Measurements from ENCODE around the gene ARMC6.

DNA sequence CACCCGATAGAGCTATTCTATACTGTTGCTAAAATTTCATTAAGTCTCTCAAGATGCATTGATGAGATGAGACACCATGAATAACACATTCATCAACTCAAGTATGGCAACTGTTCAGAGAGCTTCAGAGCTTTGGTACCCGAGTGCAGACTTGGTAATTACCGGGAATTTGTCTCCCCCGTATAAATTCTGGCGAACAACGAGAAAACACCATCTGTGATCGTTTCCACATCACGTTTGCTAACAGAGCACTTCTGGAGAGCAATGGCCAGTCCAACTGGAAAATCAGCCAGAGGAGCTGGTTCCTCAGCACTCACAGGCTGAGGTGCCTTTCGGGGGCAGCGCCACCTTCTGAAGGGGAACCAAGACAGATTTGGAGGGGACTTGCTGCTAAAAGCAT lies 40.3 kb upstream of the ARMC6 start:
- TF ChIP-seq, protein P1, sequence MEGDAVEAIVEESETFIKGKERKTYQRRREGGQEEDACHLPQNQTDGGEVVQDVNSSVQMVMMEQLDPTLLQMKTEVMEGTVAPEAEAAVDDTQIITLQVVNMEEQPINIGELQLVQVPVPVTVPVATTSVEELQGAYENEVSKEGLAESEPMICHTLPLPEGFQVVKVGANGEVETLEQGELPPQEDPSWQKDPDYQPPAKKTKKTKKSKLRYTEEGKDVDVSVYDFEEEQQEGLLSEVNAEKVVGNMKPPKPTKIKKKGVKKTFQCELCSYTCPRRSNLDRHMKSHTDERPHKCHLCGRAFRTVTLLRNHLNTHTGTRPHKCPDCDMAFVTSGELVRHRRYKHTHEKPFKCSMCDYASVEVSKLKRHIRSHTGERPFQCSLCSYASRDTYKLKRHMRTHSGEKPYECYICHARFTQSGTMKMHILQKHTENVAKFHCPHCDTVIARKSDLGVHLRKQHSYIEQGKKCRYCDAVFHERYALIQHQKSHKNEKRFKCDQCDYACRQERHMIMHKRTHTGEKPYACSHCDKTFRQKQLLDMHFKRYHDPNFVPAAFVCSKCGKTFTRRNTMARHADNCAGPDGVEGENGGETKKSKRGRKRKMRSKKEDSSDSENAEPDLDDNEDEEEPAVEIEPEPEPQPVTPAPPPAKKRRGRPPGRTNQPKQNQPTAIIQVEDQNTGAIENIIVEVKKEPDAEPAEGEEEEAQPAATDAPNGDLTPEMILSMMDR (IDR thresholded peaks at IDR 0.05) = no peak
- TF ChIP-seq, protein P2, sequence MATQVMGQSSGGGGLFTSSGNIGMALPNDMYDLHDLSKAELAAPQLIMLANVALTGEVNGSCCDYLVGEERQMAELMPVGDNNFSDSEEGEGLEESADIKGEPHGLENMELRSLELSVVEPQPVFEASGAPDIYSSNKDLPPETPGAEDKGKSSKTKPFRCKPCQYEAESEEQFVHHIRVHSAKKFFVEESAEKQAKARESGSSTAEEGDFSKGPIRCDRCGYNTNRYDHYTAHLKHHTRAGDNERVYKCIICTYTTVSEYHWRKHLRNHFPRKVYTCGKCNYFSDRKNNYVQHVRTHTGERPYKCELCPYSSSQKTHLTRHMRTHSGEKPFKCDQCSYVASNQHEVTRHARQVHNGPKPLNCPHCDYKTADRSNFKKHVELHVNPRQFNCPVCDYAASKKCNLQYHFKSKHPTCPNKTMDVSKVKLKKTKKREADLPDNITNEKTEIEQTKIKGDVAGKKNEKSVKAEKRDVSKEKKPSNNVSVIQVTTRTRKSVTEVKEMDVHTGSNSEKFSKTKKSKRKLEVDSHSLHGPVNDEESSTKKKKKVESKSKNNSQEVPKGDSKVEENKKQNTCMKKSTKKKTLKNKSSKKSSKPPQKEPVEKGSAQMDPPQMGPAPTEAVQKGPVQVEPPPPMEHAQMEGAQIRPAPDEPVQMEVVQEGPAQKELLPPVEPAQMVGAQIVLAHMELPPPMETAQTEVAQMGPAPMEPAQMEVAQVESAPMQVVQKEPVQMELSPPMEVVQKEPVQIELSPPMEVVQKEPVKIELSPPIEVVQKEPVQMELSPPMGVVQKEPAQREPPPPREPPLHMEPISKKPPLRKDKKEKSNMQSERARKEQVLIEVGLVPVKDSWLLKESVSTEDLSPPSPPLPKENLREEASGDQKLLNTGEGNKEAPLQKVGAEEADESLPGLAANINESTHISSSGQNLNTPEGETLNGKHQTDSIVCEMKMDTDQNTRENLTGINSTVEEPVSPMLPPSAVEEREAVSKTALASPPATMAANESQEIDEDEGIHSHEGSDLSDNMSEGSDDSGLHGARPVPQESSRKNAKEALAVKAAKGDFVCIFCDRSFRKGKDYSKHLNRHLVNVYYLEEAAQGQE (IDR thresholded peaks at IDR 0.05; ENCODE audit: insufficient read depth in 1 of 2, low read depth in 2 of 2, low read length in 1 of 2) = no peak
- TF ChIP-seq POLR2AphosphoS5 (IDR thresholded peaks at IDR 0.05; ENCODE audit: low read depth, low read length) = no peak
- TF ChIP-seq SIN3A (IDR thresholded peaks at IDR 0.05; ENCODE audit: borderline replicate concordance, insufficient read depth, low read depth, low read length) = no peak
- TF ChIP-seq TCF7L2 (IDR thresholded peaks at IDR 0.05; ENCODE audit: low read depth, low read length) = no peak
